Measurements from ENCODE around the gene POU2AF3. TPM values are rescaled to one million over a fixed set of nuclear protein-coding genes. Genes with fewer than 3 reads are reported as not detected.
"Not testable (repeated sequence)": the region's sequence is repeated elsewhere in the genome, so short reads cannot be mapped to it uniquely, and the experiment has no call there.

Gene POU2AF3
- total RNA-seq, 1 experiment from 2014 or later: not detected

DNA sequence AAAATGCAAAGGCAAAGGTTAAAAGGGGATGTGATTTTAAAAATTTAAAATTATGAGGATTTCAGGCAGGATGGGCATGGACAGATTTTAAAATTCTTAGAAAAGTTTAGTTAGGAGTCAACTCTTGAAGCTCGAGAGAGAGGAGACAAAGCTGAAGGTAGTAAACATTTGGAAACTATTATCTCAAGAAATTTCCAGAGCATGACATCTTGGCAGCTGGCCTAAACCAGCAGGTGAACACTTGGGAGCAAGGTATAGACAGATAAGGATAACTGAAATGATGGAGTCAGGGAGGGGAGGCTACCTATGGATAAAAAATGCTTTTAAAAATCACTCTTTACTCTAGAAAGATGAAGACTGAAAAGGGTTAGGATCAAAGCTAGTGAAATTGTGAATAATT is 13.7 kb downstream of the POU2AF3 start:
- Histone ChIP-seq H2AFZ (ENCODE audit: low read depth, low read length, poor library complexity, severe bottlenecking) (no peak overlapping the region), H3K9me3 (ENCODE audit: control insufficient read depth in 1 of 2, insufficient read depth in 1 of 2, low read depth in 1 of 2, low read length in 2 of 2) (no peaks in the 10 kb centered on the region), H3K4me3 (replicated peaks in 1 of 2; ENCODE audit: low read depth in 1 of 2, low read length in 2 of 2) (no peak overlapping the region), H3K9me2 (ENCODE audit: insufficient read depth) (no peaks in the 10 kb centered on the region), H3K27ac (ENCODE audit: low read depth, low read length) (no peak overlapping the region), H3K36me3 (ENCODE audit: control insufficient read depth in 1 of 2, insufficient read depth in 2 of 2, low read length in 2 of 2) (no peaks in the 10 kb centered on the region), H3K4me2 (ENCODE audit: low read length) (no peak overlapping the region), H3K79me2 (ENCODE audit: insufficient read depth, low read length) (no peaks in the 10 kb centered on the region), H3K4me1 (ENCODE audit: control insufficient read depth in 1 of 2, insufficient read depth in 2 of 2, low read length in 2 of 2) (no peaks in the 10 kb centered on the region; a peak in 1 of 4 replicates), H3K27me3 (ENCODE audit: insufficient read depth, low read length) (peaks cover 22% of the 10 kb centered on the region), H3K9ac (ENCODE audit: low read length) (no peak overlapping the region), H4K20me1 (ENCODE audit: insufficient read depth) (no peaks in the 10 kb centered on the region)
- no peak for DNase-seq (ENCODE audit: low read depth, low spot score)
- ChIA-PET CTCF (interaction anchor here (2.8 kb wide), 1 partner anchor 111 kb away, joined by 6 read pairs; no protein-coding TSS in a partner anchor), POLR2A (no interaction called here), RAD21 (ENCODE audit: low non-redundant PET in 1 of 2, low total read pairs in 2 of 2, uncharacterized antibody in 2 of 2, unreplicated experiment in 2 of 2) (no interaction called here)
- TF ChIP-seq JUND (IDR thresholded peaks at IDR 0.05): no peak
- BruUV-seq (replicated peaks): no TSS peak
- intact Hi-C loops (cut with micrococcal nuclease): no loop called here
- no peak for ATAC-seq

DNA sequence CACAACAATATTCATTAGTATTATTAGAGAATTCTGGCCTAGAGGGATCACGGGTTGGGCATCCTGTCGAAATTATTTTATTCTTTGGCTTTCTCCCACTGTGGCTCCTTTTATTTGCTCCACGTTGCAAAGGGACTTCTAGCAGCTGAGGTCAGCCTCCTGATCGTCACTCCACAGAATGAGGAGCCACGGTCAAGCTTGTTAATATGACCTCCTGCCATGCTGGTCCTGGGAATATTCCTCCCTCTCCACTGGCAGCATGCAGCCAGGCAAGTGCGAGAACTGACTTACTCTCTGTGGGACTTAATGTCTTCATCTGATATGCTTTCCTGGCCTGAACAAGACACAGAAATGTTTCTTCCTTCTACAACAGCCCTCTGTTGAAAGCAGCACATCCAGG is 20.9 kb downstream of the POU2AF3 start:
- Histone ChIP-seq H3K4me1 (ENCODE audit: control insufficient read depth in 1 of 2, insufficient read depth in 2 of 2, low read length in 2 of 2) (no peaks in the 10 kb centered on the region), H4K20me1 (ENCODE audit: insufficient read depth) (no peaks in the 10 kb centered on the region), H3K9ac (ENCODE audit: low read length) (no peak overlapping the region), H2AFZ (ENCODE audit: low read depth, low read length, poor library complexity, severe bottlenecking) (no peak overlapping the region), H3K79me2 (ENCODE audit: insufficient read depth, low read length) (no peaks in the 10 kb centered on the region), H3K4me3 (replicated peaks in 1 of 2; ENCODE audit: low read depth in 1 of 2, low read length in 2 of 2) (no peak overlapping the region), H3K27me3 (ENCODE audit: insufficient read depth, low read length) (peaks cover 11% of the 10 kb centered on the region), H3K9me3 (ENCODE audit: control insufficient read depth in 1 of 2, insufficient read depth in 1 of 2, low read depth in 1 of 2, low read length in 2 of 2) (no peaks in the 10 kb centered on the region), H3K27ac (ENCODE audit: low read depth, low read length) (no peak overlapping the region), H3K4me2 (ENCODE audit: low read length) (no peak overlapping the region), H3K9me2 (ENCODE audit: insufficient read depth) (no peaks in the 10 kb centered on the region), H3K36me3 (ENCODE audit: control insufficient read depth in 1 of 2, insufficient read depth in 2 of 2, low read length in 2 of 2) (no peaks in the 10 kb centered on the region)
- ChIA-PET CTCF (no interaction called here), POLR2A (no interaction called here), RAD21 (ENCODE audit: low non-redundant PET in 1 of 2, low total read pairs in 2 of 2, uncharacterized antibody in 2 of 2, unreplicated experiment in 2 of 2) (no interaction called here)
- BruUV-seq (replicated peaks): no TSS peak
- intact Hi-C loops (cut with micrococcal nuclease): no loop called here
- DNase-seq (ENCODE audit: low read depth, low spot score) (no peak), ATAC-seq (no peak)
- no peak for TF ChIP-seq EZH2phosphoT487 (IDR thresholded peaks at IDR 0.05; ENCODE audit: borderline replicate concordance)
- no peak for TF ChIP-seq YY1 (IDR thresholded peaks at IDR 0.05; ENCODE audit: extremely low read depth, insufficient replicate concordance, low read depth, low read length)
- no peak for TF ChIP-seq POLR2A (IDR thresholded peaks at IDR 0.05; ENCODE audit: borderline replicate concordance, extremely low read depth, insufficient read depth, insufficient read length)
- no peak for TF ChIP-seq POLR2AphosphoS5 (IDR thresholded peaks at IDR 0.05; ENCODE audit: low read depth, low read length)
- TF ChIP-seq CEBPB (IDR thresholded peaks at IDR 0.05; ENCODE audit: low read depth): no peak

DNA sequence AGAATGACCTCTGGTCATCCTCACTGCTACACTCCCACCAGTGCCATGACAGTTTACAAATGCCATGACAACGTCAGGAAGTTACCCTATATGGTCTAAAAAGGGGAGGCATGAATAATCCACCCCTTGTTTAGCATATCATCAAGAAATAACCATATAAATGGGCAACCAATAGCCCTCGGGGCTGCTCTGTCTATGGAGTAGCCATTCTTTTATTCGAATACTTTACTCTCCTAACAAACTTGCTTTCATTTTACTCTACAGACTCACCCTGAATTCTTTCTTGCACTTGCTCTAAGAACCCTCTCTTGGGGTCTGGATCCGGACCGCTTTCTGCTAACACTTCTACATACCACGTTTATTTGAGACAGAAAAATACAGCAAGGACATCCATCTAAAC is 21.9 kb downstream of the POU2AF3 start:
- H3K9me2 ChIP-seq (ENCODE audit: insufficient read depth); CTCF ChIA-PET; H2AFZ ChIP-seq (ENCODE audit: low read depth, low read length, poor library complexity, severe bottlenecking); H3K4me2 ChIP-seq (ENCODE audit: low read length); intact Hi-C loops (cut with micrococcal nuclease); RAD21 ChIA-PET (ENCODE audit: low non-redundant PET in 1 of 2, low total read pairs in 2 of 2, uncharacterized antibody in 2 of 2, unreplicated experiment in 2 of 2); H3K79me2 ChIP-seq (ENCODE audit: insufficient read depth, low read length); H3K36me3 ChIP-seq (ENCODE audit: control insufficient read depth in 1 of 2, insufficient read depth in 2 of 2, low read length in 2 of 2); DNase-seq (ENCODE audit: low read depth, low spot score); H4K20me1 ChIP-seq (ENCODE audit: insufficient read depth); POLR2A ChIA-PET; H3K9ac ChIP-seq (ENCODE audit: low read length); BruUV-seq (replicated peaks); H3K9me3 ChIP-seq (ENCODE audit: control insufficient read depth in 1 of 2, insufficient read depth in 1 of 2, low read depth in 1 of 2, low read length in 2 of 2); H3K4me3 ChIP-seq (replicated peaks in 1 of 2; ENCODE audit: low read depth in 1 of 2, low read length in 2 of 2); H3K27ac ChIP-seq (ENCODE audit: low read depth, low read length); ATAC-seq; H3K4me1 ChIP-seq (ENCODE audit: control insufficient read depth in 1 of 2, insufficient read depth in 2 of 2, low read length in 2 of 2): not testable (repeated sequence)
- peaks cover 17% of the 10 kb centered on the region for H3K27me3 ChIP-seq (ENCODE audit: insufficient read depth, low read length)

Measured in HCT116 (cell line).